Adrenal gland (tissue), 12 donors: ENCODE measurements around the gene LCT. TPM values are rescaled to one million over a fixed set of nuclear protein-coding genes. Genes with fewer than 3 reads are reported as not detected.

ENCODE experiments used
- DNase-seq, 7 donors: peaks; one replicate each; pipeline ENCODE4 v3.0.0-alpha.2; 2019 to 2020
- H3K27ac ChIP-seq, 5 donors: fragments of 200-600 bp; sonication (generic) in 4 of 5; 1 replicate in 3 of 5; 2 replicates in 2 of 5; pipeline versions ENCODE4 v1.5.1 to v1.8.0; 2016 to 2020; ENCODE audit warnings: mild to moderate bottlenecking in 1 of 5
- H3K27me3 ChIP-seq: fragments of 200-600 bp; 2 replicates; pipeline ENCODE4 v1.8.0; 2021
- H3K36me3 ChIP-seq, 2 donors: fragments of 200-600 bp; replicated peaks in 1 of 2; 1 replicate in 1 of 2; 2 replicates in 1 of 2; pipeline versions ENCODE4 v1.5.1 to v1.8.0; 2018 to 2022
- H3K4me1 ChIP-seq, 2 donors: fragments of 200-600 bp; replicated peaks in 1 of 2; 1 replicate in 1 of 2; 2 replicates in 1 of 2; pipeline versions ENCODE4 v1.5.1 to v1.8.0; 2018 to 2021
- H3K4me3 ChIP-seq, 4 donors: fragments of 200-600 bp; sonication (generic) in 3 of 4; one replicate each; pipeline ENCODE4 v1.5.1; 2016 to 2018
- H3K9me3 ChIP-seq, 3 donors: fragments of 200-600 bp; sonication (generic) in 1 of 3; replicated peaks in 1 of 3; 1 replicate in 2 of 3; 2 replicates in 1 of 3; pipeline versions ENCODE4 v1.5.1 to v1.8.0; 2016 to 2021
- POLR2A ChIP-seq, 2 donors: fragments of 450-650 bp; IDR thresholded peaks; one replicate each; pipeline ENCODE4 v1.6.1; 2017; ENCODE audit warnings: antibody characterized with exemption in 2 of 2, mild to moderate bottlenecking in 2 of 2, moderate library complexity in 1 of 2
- WGBS, 4 donors: extraction: QIAGEN DNeasy Blood & Tissue Kit in 2 of 4; methylation state at CpG; one replicate each; pipeline versions ENCODE4 v1.1.5 to v1.1.7; 2013 to 2017; 5-methylcytosine and 5-hydroxymethylcytosine counted together
- intact Hi-C, 2 donors: fragments of 100-400 bp; cut with DNase I; formaldehyde crosslinking; loops; one replicate each; pipeline versions ENCODE4 v1.14.1 to v1.15.0; 2022 to 2023
- polyA plus RNA-seq, 3 donors: library from polyadenylated mRNA; stranded (reverse); fragments of 200-250 nt in 2 of 3; fragments of 350-450 nt in 1 of 3; fragmentation: Illumina TruSeq in 1 of 3; extraction: RNeasy Lipid Tissue Mini Kit (QIAGEN cat#74804) in 1 of 3; gene quantifications; one replicate each; pipeline ENCODE4 v1.2.3, GENCODE V29; 2013 to 2014
- total RNA-seq, 9 donors: library from RNA; depleted of rRNA in 4 of 9; stranded (reverse); fragments of >200 nt in 4 of 9; fragments of 120-200 nt in 1 of 9; fragmentation: NEBNext Ultra II Directional in 1 of 9; extraction: Animal tissue kit (Norgen Biotek cat#: 25700) in 1 of 9; gene quantifications; one replicate each; pipeline versions ENCODE4 v1.1.0 to v1.2.4, GENCODE V29; 2013 to 2023
- TF ChIP-seq, protein P1 (sequence below), 6 experiments: fragments of 450-650 bp in 4 of 6; fragments of 200-600 bp in 2 of 6; sonication (generic) in 1 of 6; IDR thresholded peaks; 1 replicate in 5 of 6; 2 replicates in 1 of 6; pipeline versions ENCODE4 v1.5.1 to v1.8.0; 2016 to 2021; ENCODE audit warnings: antibody characterized with exemption in 6 of 6, mild to moderate bottlenecking in 2 of 6, moderate library complexity in 1 of 6
- donor health status: healthy with polysubstance abuse.
- donor health status: Bipolar disorder and iron deficiency.
- donor health status: DM: yes; HTN: yes; CAD: no.
- donor health status: DM: no; HTN: no; CAD: no.
- donor health status: DM: no; HTN: no; CAD: no.
- donor health status: DM: yes; HTN: yes; CAD: no.

LCT gene
- total and polyA plus RNA-seq, 12 donors: 0.17 to 0.69 TPM; not detected in 10

DNA sequence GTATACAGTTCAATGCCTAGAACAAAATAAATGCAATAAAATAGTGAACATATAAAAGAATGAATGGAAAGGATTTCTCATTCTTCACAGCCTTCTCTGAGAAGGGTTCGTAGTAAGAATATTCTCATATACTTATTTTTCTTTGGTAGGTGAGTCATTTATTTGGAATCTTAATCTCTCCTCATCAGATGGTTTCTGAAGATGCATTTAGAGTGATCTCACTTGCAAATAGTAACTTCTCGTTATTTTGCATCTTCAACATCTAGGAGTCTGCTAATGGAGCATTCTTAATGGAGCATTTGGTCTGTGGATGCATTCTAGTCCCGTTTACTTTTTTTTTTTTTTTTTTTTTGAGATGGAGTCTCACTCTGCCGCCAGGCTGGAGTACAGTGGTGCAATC is 91.4 kb downstream of the LCT start:
- H3K27me3 ChIP-seq: no peaks in the 10 kb centered on the region
- 71 to 79% (median 77%) methylated on average over 4 of the region's 4 CpGs for WGBS, 4 donors
- no peak overlapping the region for H3K4me3 ChIP-seq
- H3K4me1 ChIP-seq: peaks cover 5 to 31% of the 10 kb centered on the region in 2 donors
- TF ChIP-seq, protein P1, sequence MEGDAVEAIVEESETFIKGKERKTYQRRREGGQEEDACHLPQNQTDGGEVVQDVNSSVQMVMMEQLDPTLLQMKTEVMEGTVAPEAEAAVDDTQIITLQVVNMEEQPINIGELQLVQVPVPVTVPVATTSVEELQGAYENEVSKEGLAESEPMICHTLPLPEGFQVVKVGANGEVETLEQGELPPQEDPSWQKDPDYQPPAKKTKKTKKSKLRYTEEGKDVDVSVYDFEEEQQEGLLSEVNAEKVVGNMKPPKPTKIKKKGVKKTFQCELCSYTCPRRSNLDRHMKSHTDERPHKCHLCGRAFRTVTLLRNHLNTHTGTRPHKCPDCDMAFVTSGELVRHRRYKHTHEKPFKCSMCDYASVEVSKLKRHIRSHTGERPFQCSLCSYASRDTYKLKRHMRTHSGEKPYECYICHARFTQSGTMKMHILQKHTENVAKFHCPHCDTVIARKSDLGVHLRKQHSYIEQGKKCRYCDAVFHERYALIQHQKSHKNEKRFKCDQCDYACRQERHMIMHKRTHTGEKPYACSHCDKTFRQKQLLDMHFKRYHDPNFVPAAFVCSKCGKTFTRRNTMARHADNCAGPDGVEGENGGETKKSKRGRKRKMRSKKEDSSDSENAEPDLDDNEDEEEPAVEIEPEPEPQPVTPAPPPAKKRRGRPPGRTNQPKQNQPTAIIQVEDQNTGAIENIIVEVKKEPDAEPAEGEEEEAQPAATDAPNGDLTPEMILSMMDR (IDR thresholded peaks at IDR 0.05): no peak
- TF ChIP-seq POLR2A (IDR thresholded peaks at IDR 0.05): no peak
- intact Hi-C loops: no loop called here
- H3K9me3 ChIP-seq: no peaks in the 10 kb centered on the region
- H3K27ac ChIP-seq: no peak overlapping the region
- H3K36me3 ChIP-seq: peaks cover 0 to 26% of the 10 kb centered on the region in 2 donors
- no peak for DNase-seq

DNA sequence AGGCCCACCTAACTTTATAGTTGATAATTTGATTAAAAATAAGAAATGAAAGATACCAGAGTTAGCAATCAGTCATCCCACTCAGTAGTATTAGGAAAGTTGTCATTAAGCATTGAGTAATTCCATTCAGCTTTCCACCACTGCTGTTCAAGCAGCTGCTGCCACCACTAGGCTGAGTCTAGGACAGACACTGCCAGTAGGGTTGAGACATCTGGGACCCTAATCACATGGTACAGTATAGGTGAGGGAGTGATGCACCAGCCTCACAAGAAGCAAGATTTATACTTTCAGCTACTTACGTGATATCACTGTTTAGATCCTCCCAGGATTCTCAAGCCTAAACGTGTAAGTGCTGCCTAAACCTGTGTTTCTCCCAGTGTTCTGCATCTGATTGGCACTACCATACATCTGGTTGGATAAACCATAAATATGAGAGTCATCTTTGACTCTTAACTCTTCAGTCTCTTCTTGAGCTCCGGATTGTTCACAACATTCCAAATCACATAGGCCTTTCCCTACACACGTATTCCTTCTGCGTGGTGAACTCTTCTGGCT is 92.1 kb downstream of the LCT start:
- Histone ChIP-seq H3K27ac (no peak overlapping the region), H3K4me3 (no peak overlapping the region), H3K36me3 (peaks cover 0 to 19% of the 10 kb centered on the region in 2 donors), H3K4me1 (peaks cover 5 to 31% of the 10 kb centered on the region in 2 donors), H3K27me3 (no peaks in the 10 kb centered on the region), H3K9me3 (no peaks in the 10 kb centered on the region)
- WGBS, 4 donors: 85 to 89% (median 87%) methylated on average over 5 of the region's 5 CpGs
- peak in 2 of 7 donors; percentile 15 to 52 for DNase-seq
- intact Hi-C loops: no loop called here
- TF ChIP-seq POLR2A (IDR thresholded peaks at IDR 0.05): no peak
- TF ChIP-seq, protein P1 (IDR thresholded peaks at IDR 0.05): no peak

DNA sequence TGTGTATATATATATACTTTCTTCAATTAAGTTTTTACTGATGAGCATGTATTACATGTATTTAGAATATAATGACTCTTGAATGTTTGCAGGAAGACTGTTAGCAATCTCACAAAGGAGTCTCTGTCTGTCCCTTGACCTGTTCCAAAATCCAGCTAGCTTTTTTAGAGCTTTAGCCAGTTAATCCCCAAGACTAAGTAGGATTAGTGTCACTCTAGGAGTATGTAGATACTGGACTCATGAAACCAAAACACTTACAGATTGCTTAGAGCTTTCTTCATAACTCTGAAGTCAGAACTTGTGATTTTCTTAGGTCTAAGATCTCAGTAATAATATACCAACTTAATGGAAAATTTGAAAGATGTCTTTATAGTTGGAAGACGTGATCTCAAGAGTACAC is 93.1 kb downstream of the LCT start:
- Histone ChIP-seq H3K9me3 (no peaks in the 10 kb centered on the region), H3K4me1 (peaks cover 5 to 31% of the 10 kb centered on the region in 2 donors), H3K4me3 (peak overlapping the region in 1 of 4 donors; percentile 90), H3K27ac (peak overlapping the region in 1 of 5 donors; percentile 24), H3K27me3 (no peaks in the 10 kb centered on the region), H3K36me3 (peaks cover 0 to 15% of the 10 kb centered on the region in 2 donors)
- intact Hi-C loops: no loop called here
- TF ChIP-seq POLR2A (IDR thresholded peaks at IDR 0.05): no peak
- TF ChIP-seq, protein P1 (IDR thresholded peaks at IDR 0.05): no peak
- no peak for DNase-seq
- 87 to 91% (median 91%) methylated on average over 1 of the region's 1 CpG for WGBS, 4 donors

DNA sequence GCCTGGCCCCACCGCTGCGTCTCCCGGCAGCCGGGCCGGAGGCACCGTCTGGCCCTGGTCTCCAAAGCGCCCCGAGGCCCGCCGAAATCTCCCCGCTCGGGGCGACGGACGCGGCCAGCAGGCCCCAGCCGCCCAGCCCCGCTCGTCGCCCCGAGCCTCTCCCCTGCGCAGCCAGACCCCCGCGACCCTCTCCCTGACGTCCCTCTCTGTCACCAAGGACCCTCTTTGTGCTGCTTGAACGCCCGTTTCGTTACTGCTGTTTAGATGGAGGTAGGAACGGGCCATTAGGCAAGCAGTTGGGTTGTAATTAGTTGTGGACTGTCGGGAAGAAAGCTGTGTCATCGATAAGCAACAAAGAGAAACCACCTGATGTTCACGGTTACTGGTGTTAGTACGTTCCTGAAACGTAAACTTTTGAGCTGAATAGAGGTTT is 94.6 kb downstream of the LCT start:
- Histone ChIP-seq H3K9me3 (no peaks in the 10 kb centered on the region), H3K27ac (peak overlapping the region; percentile 98 to 100 (median 100)), H3K27me3 (no peaks in the 10 kb centered on the region), H3K4me1 (peaks cover 5 to 31% of the 10 kb centered on the region in 2 donors), H3K4me3 (peak overlapping the region; percentile 52 to 90 (median 70)), H3K36me3 (no peaks in the 10 kb centered on the region)
- intact Hi-C loops: no loop called here
- TF ChIP-seq, protein P1 (IDR thresholded peaks at IDR 0.05): no peak
- TF ChIP-seq POLR2A (IDR thresholded peaks at IDR 0.05): peak; percentile 54 to 88
- 0 to 1% (median 0%) methylated on average over 9 to 34 of the region's 34 CpGs for WGBS, 4 donors
- DNase-seq: peak; percentile 35 to 70 (median 48)
